ENCODE data around the gene OSBPL5.

OSBPL5 gene

GRCh38 chr11:3133261-3134217 lies 31.6 kb downstream of the OSBPL5 start:
- no peak for DNase-seq (ENCODE audit: low spot score)

- no peak for DNase-seq (ENCODE audit: low spot score)
Observed at GRCh38 chr11:3132831-3133260, 32.3 kb downstream of the OSBPL5 start.

GRCh38 chr11:3132271-3132781 lies 32.8 kb downstream of the OSBPL5 start:
- DNase-seq (ENCODE audit: low spot score) = no peak

- no peak for DNase-seq (ENCODE audit: low spot score)
Observed at GRCh38 chr11:3131330-3131941, 33.7 kb downstream of the OSBPL5 start.

- no peak for DNase-seq (ENCODE audit: low spot score)
Observed at GRCh38 chr11:3130269-3131071, 34.6 kb downstream of the OSBPL5 start.

- no peak for DNase-seq (ENCODE audit: low spot score)
Observed at GRCh38 chr11:3129591-3130268, 35.4 kb downstream of the OSBPL5 start.

- no peak for DNase-seq (ENCODE audit: low spot score)
Observed at GRCh38 chr11:3129181-3129590, 35.9 kb downstream of the OSBPL5 start.

- no peak for DNase-seq (ENCODE audit: low spot score)
Observed at GRCh38 chr11:3128356-3129180, 36.5 kb downstream of the OSBPL5 start.

- DNase-seq (ENCODE audit: low spot score) = no peak
Observed at GRCh38 chr11:3127706-3128355, 37.3 kb downstream of the OSBPL5 start.

GRCh38 chr11:3126901-3127691 lies 38.0 kb downstream of the OSBPL5 start:
- DNase-seq (ENCODE audit: low spot score) = no peak

- DNase-seq (ENCODE audit: low spot score) = no peak
Observed at GRCh38 chr11:3126207-3126865, 38.8 kb downstream of the OSBPL5 start.

- no peak for DNase-seq (ENCODE audit: low spot score)
Observed at GRCh38 chr11:3124821-3125220, 40.3 kb downstream of the OSBPL5 start.

- no peak for DNase-seq (ENCODE audit: low spot score)
Observed at GRCh38 chr11:3123761-3124733, 41.1 kb downstream of the OSBPL5 start.

- DNase-seq (ENCODE audit: low spot score) = no peak
Observed at GRCh38 chr11:3123305-3123704, 41.8 kb downstream of the OSBPL5 start.

- no peak for DNase-seq (ENCODE audit: low spot score)
Observed at GRCh38 chr11:3122775-3123201, 42.3 kb downstream of the OSBPL5 start.

- no peak for DNase-seq (ENCODE audit: low spot score)
Observed at GRCh38 chr11:3121931-3122774, 43.0 kb downstream of the OSBPL5 start.

GRCh38 chr11:3121416-3121815 lies 43.7 kb downstream of the OSBPL5 start:
- no peak for DNase-seq (ENCODE audit: low spot score)
